GM19238 (cell line): Measurements from ENCODE around the gene MINDY4.
"Not testable (repeated sequence)": the region's sequence is repeated elsewhere in the genome, so short reads cannot be mapped to it uniquely, and the experiment has no call there.

Source experiments
- DNase-seq: peaks from one replicate; pipeline ENCODE4 v3.0.0; 2011; ENCODE audit warnings: low spot score; ENCODE audit not compliant: insufficient read length

The MINDY4 gene

GRCh38 chr7:30834017-30834674 is 62.9 kb downstream of the MINDY4 start:
- DNase-seq, result not testable (repeated sequence)

- no peak for DNase-seq
Observed at GRCh38 chr7:30835396-30835915, 64.2 kb downstream of the MINDY4 start.

GRCh38 chr7:30836991-30837390 is 65.8 kb downstream of the MINDY4 start:
- no peak for DNase-seq

- no peak for DNase-seq
Observed at GRCh38 chr7:30837581-30837980, 66.4 kb downstream of the MINDY4 start.

- no peak for DNase-seq
Observed at GRCh38 chr7:30838008-30838407, 66.8 kb downstream of the MINDY4 start.

GRCh38 chr7:30840141-30841024 is 69.2 kb downstream of the MINDY4 start:
- no peak for DNase-seq

- no peak for DNase-seq
Observed at GRCh38 chr7:30841025-30841735, 70.0 kb downstream of the MINDY4 start.

- DNase-seq, result no peak
Observed at GRCh38 chr7:30841801-30842541, 70.8 kb downstream of the MINDY4 start.

GRCh38 chr7:30842542-30843451 is 71.6 kb downstream of the MINDY4 start:
- no peak for DNase-seq

GRCh38 chr7:30843741-30844482 is 72.7 kb downstream of the MINDY4 start:
- no peak for DNase-seq

GRCh38 chr7:30844483-30844874 is 73.3 kb downstream of the MINDY4 start:
- DNase-seq, result no peak

- DNase-seq, result no peak
Observed at GRCh38 chr7:30844916-30845315, 73.7 kb downstream of the MINDY4 start.

GRCh38 chr7:30845426-30846135 is 74.4 kb downstream of the MINDY4 start:
- DNase-seq, result no peak

- DNase-seq, result no peak
Observed at GRCh38 chr7:30846378-30846777, 75.2 kb downstream of the MINDY4 start.

- DNase-seq, result no peak
Observed at GRCh38 chr7:30848121-30848855, 77.1 kb downstream of the MINDY4 start.

- no peak for DNase-seq
Observed at GRCh38 chr7:30849565-30849964, 78.3 kb downstream of the MINDY4 start.

GRCh38 chr7:30850426-30850825 is 79.2 kb downstream of the MINDY4 start:
- DNase-seq, result no peak
